T1000 (cell line): ENCODE results near the gene CSMD2.

Experiments
- DNase-seq: peaks from one replicate; lab custom pipeline; 2025; ENCODE audit warnings: mixed read lengths; lab: John Stamatoyannopoulos, UW

Gene CSMD2

DNA sequence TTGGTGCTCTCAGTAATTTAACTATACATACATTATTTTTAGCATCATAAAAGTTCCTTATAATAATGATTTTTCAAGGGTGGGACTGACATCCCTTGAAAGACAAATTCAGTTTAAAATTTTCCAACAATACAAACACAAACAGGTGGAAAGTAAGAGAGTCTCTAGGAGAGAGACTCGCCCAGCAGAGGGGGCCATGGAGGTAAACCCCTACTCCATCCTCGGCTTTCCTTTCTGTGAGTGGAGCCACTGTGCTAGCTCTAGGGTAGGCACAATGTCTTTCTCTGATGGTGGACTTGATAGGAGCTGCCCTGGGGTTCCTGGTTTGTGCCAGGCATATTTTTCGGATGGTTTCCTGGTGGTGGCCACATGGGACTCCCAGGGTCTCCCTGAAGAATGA lies 8.3 kb downstream of the CSMD2 start:
- DNase-seq, result no peak

DNA sequence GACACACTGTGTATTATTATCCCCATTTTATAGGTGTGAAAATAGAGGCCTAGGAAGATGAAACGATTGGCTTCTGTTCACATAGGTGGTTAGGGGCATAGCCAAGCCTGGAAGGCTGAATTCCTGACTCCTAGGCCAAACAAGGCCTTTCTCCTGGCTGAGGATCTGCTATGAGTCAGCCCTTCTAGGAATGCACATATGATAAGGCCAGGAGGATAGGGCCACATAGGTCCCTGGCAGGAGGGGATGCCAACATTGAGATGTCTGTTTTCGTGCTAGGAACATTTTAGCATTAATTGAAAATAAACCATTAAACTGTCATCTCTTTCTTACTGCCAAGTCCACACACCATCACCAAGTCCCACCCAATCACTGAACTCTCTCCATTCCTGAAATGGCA lies 9.2 kb downstream of the CSMD2 start:
- DNase-seq, result peak; percentile 19

DNA sequence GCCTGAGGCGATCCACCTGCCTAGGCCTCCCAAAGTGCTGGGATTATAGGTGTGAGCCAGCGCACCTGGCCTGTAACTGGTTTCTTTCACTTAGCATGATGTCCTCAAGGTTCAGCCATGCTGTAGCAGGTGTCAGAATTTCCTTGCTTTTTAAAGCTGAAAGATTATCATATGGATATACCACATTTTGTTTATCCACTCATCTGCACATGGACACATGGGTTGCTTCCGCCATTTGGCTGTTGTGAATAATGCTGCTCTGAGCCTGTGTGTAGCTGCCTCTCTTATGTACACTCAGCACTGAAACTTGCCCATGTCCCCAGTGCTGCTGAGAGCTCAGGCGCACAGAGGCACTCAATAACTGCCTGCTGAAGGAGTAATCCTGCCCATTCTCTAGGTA lies 11.8 kb downstream of the CSMD2 start:
- DNase-seq, result no peak

DNA sequence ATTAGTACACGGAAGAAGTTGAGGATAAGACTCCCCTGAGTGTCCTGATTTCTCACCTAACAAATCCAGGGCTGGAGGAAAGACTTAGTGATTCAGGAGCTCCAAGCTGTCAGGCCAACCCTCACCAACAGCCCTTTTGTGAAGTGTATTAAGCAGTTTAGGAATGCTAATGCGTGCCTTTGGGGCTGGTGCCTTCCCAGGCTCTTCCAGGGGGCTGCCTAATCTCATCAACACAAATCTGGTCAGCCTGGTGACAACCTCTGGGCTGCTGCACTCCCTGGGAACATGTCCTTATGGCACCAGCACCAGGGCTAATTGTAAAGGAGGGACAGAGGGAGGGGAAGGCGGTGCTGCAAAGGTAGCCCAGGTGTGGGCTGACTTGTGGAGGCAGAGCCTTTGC lies 15.5 kb downstream of the CSMD2 start:
- DNase-seq, result no peak

DNA sequence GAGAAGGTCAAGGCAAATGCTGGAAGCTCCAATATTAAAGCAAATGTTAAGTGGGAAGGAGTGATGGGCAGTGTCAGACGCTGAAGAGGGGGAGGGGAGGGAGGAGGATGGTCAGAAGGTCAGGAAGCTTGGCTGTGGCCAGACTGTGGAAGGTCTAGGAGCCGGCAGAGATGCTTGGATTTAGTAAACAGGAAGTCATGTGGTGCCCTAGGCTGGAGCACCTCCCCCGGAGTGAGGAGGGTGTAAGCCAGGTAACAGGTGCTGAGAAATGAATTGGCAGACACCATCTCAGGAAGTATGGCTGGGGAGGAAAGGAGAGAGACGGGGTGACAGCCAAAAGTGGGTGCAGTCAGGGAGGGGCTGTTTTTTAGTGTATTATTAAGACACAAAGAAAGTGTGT lies 17.7 kb downstream of the CSMD2 start:
- DNase-seq, result no peak

DNA sequence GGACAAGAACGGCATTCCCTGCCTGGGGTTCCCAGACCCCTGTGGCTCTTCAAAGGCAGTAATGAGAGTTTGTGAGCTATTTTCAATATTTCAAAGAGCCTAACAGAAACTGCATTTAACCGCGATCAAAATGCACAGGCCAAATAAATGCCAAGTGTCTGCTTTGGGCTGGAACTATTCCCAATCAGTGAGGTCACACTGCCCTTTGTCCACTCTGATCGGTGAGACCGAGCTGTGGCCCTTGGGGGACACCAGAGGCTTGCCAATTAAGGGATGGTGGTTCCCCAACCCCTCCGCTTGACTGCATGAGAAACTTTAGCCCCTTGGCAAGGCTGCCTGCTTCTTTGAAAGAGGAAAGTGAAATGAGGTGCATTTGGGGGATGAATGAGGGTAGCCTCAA lies 20.3 kb downstream of the CSMD2 start:
- DNase-seq, result no peak

DNA sequence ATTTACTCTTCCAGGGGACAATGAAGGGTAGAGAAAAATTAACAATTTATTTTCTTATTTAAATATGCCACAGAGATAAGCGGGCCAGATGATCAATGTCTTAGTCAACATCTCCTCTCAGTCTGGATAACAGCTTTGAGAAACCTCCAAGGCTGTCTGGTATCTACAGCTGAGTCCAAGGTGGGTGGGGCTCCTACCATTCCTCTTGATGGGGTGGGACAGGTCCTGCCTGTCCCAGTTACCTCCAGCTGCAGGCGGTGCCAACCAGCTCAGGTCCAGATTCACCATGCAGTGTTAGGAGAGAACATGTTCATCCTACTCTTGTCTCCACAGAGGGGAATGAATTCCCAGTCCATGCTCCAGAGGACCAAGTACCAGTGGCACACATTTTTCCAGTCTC lies 21.1 kb downstream of the CSMD2 start:
- DNase-seq, result no peak

DNA sequence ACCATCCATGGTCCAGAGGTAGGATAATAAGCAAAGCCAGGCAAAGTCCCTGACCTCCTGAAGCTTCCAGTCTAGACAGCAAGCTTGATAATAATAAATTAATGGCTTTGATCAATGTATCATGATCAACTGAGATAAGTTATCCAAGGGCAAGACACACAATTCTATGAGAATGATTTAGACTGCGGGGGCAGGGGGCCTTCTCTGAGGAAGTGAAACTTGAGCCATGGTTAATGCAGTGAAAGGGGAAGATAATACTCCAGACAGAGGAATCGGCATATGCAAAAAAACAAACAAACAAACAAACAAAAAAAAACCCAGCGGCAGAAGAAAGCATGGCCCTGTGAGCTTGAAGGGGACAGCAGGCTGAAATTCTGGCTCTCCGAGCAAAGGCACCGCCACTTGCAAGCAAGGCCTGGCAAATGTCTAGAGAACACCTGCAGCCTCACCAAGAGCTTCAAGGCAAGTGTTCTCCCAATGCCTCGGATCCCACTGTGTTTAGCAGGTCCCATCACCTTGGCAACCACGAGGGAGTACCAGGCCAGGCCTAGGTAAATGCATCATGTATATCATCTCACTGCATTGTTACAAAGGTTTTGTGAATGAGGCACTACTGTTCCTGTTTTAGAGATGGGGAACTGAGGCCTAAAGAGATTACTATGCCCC lies 24.9 kb downstream of the CSMD2 start:
- DNase-seq, result no peak

DNA sequence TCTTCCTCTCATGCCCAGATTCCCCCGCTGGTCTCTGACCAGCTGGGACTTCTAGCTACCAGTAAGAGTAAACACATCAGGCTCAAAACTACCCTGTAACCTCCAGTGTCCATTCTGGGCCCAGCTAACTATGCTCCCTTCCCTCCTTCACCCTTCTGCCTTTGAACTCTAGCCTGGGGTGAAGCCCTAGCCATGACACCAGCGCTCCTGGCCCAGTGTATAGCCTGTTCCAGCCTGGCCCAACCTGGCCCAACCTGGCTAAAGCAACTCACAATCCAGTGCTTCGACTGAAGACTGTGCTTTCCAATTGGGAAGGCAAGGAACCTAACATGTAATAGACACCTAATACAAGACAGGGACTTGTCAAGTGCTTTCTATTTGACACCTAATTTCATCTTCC lies 27.6 kb downstream of the CSMD2 start:
- no peak for DNase-seq

DNA sequence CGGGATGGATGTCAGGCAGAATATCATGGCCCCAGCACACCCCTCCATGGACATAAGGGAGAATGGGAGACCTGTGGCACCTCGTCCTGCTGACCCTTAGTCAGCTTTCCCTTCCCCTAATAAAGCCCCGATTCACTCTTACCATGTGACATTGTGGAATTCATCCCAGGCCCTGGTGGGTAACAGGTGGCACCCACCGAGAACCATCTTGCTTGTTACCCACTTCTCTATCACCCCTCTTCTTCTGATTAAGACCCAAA lies 32.9 kb downstream of the CSMD2 start:
- no peak for DNase-seq

DNA sequence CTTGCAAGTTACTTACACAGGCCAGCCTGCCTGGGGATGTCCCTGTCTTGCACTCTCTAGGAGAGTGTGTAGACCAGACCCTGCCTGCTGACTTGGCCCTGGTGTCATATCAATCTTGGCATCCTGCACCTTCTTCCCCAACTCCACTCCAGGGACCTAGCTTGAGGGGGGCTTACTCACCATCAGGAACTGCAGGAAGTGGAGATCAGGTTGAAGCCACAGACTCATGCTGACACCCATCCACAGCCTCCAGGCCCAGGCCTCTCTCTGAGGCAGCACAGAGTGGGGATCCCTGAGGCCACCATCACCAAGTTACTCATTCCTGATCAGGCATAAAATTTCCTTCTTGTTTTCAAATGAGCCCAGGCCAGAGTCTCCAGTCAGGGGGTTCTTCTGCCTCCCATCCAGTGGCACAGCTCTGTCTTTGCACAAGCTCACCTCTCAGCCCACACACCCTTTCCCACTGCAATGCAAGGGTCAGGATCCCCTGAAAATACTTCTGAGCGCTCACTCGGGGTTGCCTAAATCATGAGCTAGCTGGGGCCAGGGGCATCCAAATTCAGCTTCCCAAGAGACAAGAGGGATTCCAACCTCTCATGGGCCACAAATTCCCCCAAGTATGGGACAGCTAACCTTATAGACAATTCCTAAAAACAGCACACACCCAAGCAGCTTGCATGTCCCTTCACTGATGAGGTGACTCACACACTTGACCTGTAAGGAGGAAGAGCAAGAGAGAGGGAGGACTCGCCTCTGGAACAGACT lies 33.5 kb downstream of the CSMD2 start:
- DNase-seq, result peak; percentile 32

DNA sequence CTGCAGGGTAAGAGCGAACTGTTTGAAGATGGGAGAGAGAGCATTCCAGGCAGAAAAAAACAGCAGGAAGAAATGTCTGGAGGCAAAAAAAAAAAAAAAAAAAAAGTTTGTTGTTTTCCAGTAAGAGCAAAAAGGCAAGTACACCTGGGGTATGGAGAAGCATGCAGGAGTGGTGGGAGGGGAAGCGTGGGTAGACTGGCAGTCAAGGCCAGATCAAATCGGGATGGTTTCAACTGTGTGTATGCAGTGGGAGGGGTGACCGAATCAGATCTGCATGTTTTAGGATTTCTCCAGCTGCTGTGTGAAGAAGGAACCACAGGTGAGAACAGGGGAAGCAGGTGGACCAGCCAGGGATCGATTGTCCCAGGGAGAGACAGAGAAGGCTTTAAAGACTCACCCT lies 34.7 kb downstream of the CSMD2 start:
- DNase-seq, result no peak

DNA sequence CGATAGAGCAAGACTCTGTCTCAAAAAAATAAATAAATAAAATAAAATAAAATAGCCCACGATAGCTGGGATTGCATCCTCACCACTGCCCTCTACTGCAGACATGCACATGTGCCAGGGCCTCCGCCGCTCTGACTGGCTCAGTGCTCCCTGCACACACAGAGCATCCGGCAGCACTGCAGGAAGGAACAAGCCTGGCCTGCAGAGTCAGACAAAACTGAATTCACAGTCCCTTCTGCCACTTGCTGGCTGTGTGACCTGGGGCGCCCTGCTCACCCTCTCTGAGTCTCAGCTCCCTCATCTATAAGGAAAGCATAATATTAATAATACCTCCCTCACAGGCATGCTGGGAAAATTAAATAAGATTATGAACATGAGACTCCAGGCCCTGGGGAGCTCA lies 35.4 kb downstream of the CSMD2 start:
- no peak for DNase-seq

DNA sequence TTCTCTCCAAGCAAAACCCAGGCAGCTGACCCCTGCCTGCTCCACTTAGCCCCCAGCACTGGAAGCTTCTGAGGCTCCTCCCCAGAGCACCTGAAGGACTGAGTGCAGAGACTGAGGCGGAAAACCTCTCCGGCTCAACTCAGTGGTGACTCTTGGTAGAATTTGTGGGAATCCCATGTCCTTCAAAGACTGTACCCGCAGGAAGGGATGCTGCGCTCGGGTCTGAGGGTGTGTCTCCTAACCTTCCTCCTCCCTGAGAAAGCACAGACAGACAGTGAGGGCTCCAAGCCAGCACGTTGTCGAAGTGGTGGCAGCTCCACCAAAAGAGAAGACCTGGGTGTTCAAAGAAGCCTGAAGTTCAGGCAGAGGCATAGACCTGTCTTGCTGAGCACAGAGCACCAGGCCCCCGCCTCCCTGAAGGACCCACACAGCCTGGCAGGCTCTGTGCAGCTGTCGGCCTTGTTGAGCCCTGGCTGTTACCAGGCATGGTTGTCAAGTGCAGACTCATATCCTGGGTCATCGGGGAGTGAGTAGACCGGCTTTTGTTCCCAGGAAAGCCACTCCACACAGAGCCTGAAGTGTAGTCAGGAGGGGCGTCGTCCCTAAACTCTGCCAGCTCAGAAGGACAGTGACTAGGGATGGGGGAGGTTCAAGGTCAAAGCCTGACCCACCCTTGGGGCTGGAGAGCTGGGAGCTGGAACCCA lies 36.7 kb downstream of the CSMD2 start:
- DNase-seq, result no peak

DNA sequence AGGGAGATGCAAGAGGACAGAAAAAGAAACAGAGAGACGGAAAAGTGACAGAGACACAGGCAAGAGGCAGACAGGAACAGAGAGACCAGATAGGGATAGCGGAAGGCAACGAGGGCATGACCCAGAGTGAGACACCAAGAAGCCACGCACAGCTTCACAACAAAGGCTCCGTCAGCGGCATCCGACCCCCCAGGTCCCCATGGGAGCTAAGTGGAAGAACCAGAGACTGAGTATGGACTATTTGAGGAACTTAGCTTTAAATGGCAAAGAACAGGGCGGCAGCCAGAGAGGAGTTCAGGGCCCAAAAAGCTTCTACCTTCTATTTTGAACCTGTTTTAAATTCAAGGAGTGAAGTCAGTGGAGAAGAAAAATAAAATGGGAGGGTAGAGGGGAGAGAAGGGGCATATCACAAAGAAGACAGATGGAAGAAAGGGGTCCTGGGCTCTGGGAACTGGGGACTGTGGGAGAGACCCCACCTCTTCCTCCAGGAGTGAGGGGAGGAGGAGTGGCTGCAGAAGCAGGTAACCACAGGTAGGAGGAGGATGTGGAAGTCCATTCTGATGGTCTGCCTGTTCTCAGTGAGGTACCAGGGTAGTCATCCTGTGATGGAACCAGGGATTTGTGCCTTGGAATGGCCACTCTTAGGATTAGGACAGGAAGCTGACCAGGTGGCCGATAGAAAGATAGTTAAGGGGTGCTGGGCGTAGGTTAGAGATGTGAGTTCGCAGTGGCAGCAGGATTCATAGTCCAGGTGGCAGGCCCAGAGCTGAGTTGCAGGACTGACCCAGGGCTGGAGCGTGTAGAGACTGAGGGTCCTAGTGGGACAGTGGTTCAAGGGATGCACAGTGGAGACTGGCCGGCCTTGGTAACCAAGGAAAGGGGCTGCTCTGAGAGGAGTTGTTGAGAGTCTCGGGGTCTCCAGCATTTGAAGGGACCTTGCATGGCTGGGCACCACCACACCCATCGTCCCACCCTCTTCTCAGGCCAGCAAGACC lies 37.7 kb downstream of the CSMD2 start:
- DNase-seq, result no peak

DNA sequence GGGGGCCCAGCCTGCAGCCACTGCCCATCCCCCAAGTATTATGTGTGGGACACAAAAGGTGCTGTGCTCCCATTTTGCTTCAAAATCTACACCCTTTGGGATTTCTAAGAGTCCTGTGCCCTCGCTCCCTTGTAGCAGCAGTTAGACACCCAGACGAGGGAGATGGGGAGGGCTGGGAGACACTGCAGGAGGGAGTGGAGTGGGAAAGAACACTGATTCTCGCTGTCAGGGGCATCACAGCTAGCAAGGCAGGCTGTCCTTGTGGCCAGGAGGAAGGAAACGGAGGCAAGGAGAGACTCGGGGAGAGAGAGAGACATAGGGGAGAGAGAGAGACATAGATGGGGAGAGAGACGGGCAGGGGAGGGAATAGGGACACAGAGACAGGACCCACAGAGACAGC lies 38.5 kb downstream of the CSMD2 start:
- DNase-seq, result no peak

DNA sequence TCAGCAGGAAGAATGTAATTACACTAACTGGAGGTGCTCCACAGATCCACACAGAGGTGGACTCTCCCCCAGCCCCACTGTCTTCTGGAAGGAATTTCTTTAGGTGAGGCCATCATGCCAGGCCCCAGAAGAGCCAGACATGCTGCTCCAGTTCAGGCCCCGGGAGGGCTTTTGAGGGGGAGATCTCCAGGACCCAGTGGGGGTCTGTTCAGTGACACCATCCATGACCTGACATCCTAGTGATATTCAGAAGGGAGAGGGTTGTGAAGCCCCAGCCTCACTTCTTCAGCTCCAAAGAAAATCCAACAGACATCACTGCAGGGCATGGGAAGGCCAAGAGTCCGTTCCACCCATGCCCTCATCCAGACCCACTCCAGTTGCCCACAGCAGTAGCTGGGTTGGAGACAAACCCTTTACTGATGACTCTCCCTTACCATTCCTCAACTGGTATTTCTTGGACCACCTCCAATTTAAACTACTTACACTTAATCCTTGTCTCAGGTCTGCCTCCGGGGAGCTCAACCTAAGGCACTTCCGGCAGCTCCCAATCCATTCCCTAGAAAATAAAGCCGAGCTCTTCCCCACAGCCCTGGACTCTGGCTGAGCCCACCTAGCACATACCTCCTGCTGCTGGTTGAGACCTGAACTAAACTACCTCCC lies 39.2 kb downstream of the CSMD2 start:
- no peak for DNase-seq

DNA sequence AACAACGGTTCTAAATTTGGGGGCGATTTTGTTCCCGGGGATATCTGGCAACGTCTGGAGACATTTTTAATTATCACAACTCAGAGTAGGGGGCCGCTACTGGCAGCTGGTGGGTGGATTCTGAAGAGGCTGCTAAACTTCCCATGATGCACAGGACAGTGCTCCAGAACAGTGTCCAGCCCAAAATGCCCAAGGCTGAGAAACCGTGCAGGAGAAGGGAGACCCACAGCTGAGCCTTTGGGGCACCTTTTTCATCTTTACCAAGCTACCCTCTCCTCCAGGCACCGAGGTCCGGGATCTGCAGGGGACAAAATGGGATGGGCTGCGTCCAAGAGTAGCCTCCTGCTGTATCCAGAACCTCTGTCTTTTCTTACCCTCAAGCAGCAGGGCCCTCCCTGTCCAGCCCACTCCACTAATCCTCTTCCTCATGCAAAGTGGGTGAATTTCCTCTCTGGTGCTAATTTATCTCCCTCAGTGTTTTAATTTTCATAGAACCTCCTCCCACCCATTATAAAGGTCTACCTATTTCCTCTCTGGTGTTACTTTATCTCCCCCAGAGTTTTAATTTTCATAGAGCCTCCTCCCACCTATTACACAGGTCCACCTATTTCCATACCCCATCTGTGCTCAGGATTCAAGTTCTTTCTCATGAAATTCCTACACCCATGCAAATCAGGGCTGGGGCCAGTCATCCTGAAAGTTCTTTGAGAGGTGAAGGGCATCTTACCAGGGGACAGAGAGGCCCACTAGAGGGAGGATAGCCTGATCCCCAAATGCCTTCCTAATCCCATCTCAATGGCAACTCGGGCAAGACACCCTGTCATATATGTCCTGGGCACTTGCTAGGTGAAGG lies 42.7 kb downstream of the CSMD2 start:
- no peak for DNase-seq

DNA sequence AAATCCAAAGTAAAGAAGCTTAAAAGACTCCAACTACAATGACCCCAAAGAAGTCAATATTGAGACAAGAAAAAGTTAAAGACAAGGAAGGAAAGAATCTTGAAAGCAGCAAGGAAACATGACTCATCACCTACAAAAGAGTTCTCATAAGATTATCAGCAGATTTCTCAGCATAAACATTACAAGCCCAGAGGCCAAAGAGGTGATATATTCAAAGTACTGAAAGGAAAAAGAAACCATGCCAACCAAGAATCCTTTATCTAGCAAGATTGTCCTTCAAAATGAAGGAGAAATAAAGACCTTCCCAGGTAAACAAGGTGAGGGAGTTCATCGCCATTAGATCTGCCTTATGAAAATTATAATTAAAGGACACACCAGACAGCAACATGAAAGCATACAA lies 49.8 kb downstream of the CSMD2 start:
- no peak for DNase-seq

DNA sequence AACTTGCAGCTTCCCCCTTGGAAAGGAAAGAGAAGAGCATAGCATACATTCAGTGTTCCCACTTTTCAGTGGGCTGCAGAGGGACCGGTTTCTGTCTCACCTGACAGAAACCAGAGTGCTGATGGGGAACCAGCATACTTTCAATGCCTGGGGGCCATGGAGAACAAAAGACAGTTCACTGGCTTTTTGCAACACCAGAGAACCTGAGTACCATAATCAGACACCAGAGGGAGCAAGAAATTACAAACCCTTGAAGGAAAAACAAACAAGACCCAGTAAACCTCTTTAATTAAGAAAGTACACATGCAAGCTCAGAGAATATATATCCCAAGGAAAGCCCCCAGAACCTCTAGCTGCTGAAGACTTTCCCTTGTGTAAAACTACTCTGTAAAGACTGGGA lies 51.1 kb downstream of the CSMD2 start:
- DNase-seq, result no peak

DNA sequence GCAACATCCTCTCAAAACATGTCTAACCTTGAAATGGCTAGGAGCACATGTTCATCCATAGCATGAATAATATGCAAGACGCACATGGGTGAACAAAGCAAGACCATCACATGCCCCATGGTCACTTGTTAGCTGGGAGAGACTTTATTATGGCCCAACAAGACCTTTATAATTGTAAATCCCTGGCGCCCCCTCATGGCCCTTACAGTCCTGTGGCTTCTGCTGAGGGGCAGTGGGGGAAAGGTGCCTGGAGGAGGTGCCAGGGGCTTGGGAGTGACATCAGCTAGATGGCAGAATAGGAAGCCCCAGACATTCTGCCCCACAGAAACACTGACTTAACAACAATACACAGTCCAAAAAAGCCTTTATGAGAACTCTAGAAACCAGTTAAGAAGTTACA lies 51.7 kb downstream of the CSMD2 start:
- DNase-seq, result no peak
